Effector memory CD8-positive, alpha-beta T cell (primary cell): Measurements from ENCODE around the gene NUDT11.
"Not testable (repeated sequence)": the region's sequence is repeated elsewhere in the genome, so short reads cannot be mapped to it uniquely, and the experiment has no call there.

Experiments
- ATAC-seq: fragments of 150-1000 bp; cut with Tn5 transposase; replicated peaks from 2 replicates; pipeline ENCODE4 v1.10.0; 2021; ENCODE audit warnings: mild to moderate bottlenecking, moderate library complexity
- DNase-seq, 3 experiments: peaks; one replicate each; pipeline ENCODE4 v3.0.0; 2021
- H3K27ac Mint-ChIP-seq, 2 donors: one replicate each; pipeline ENCODE4 v1.8.0; 2022; ENCODE audit warnings: mild to moderate bottlenecking in 2 of 2, mixed read lengths in 2 of 2, moderate library complexity in 2 of 2
- H3K27me3 Mint-ChIP-seq, 2 donors: one replicate each; pipeline ENCODE4 v1.8.0; 2022; ENCODE audit warnings: mixed read lengths in 2 of 2
- H3K36me3 Mint-ChIP-seq: one replicate; pipeline ENCODE4 v1.8.0; 2022; ENCODE audit warnings: mild to moderate bottlenecking, moderate library complexity, mixed read lengths; ENCODE audit not compliant: insufficient read depth
- H3K4me1 Mint-ChIP-seq, 2 donors: one replicate each; pipeline ENCODE4 v1.8.0; 2022; ENCODE audit warnings: low read depth in 2 of 2, mixed read lengths in 2 of 2
- H3K4me3 Mint-ChIP-seq, 2 donors: one replicate each; pipeline ENCODE4 v1.8.0; 2022; ENCODE audit warnings: mild to moderate bottlenecking in 2 of 2, mixed read lengths in 2 of 2, moderate library complexity in 2 of 2
- H3K9me3 Mint-ChIP-seq, 2 donors: one replicate each; pipeline ENCODE4 v1.8.0; 2022; ENCODE audit warnings: mixed read lengths in 2 of 2
- total RNA-seq, 9 experiments: gene quantifications; one replicate each; lab custom pipeline; 2026; lab: John Stamatoyannopoulos, UW

The NUDT11 gene
- 0.49 to 5.0 (median 2.0) reads per million in 9 experiments for total RNA-seq

GRCh38 chrX:51496501-51497291 lies at the start of gene NUDT11:
NUDT11 (minus strand) TSS chrX:51496592; CDS start chrX:51496444, 148 bp downstream.
- DNase-seq: peak in 1 of 3 experiments; percentile 1
- peak within 1 kb of the TSS; percentile 83 to 86 for H3K4me3 Mint-ChIP-seq

DNA sequence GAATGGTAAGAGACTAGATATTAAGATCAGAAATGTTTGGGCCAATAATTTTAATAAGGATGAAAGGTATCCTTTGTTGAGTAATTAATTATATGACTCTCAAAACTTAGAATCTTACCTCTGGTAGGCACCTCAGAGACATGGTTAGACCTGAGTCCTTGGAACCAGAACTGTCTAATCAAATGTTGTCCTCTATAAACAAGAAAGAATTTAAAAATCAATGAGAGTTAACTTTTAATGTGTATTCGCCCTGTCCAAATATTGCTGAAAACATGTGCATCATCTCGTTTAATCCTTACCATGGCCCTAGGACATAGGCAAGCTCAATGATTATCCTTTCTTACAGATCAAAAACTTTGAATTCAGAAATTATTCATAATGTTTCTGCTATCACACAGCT lies 24.0 kb upstream of the NUDT11 start:
- Mint-ChIP-seq H3K27me3 (peaks cover 16 to 17% of the 10 kb centered on the region in 2 donors), H3K4me1 (no peaks in the 10 kb centered on the region), H3K9me3 (peaks cover 0 to under 1% of the 10 kb centered on the region in 2 donors), H3K27ac (no peak overlapping the region), H3K36me3 (no peaks in the 10 kb centered on the region), H3K4me3 (no peak overlapping the region)
- no peak for DNase-seq
- ATAC-seq: no peak

More at GRCh38 chrX:51496501-51497291, at the start of gene NUDT11:
- no peak within 1 kb of the TSS for H3K27ac Mint-ChIP-seq
- H3K9me3 Mint-ChIP-seq: no peaks in the 10 kb centered on the region
- H3K27me3 Mint-ChIP-seq: peaks cover 10 to 16% of the 10 kb centered on the region in 2 donors
- ATAC-seq: peak; percentile 58
- H3K36me3 Mint-ChIP-seq: no peaks in the 10 kb centered on the region
- peaks cover 4 to 5% of the 10 kb centered on the region in 2 donors for H3K4me1 Mint-ChIP-seq

DNA sequence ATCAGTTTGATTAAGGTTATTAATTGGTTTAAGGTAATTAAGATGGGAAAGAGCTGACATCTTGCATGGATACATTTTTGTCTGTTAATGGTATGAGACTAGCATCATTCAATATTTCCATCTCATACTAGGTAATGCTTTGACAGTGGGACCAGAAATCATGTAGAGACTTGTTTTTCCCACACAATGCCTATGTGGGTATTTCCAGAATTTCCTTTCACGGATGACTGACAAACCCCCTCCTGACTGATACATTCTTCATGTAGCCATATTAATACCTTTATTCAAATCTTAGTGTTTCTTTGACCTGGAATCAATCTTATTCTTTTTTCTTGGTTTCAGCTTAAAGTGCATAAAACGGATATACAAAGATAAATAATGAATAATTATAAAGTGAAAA lies 22.7 kb upstream of the NUDT11 start:
- not testable (repeated sequence) for H3K9me3 Mint-ChIP-seq, ATAC-seq, H3K4me1 Mint-ChIP-seq, DNase-seq, H3K27ac Mint-ChIP-seq, H3K4me3 Mint-ChIP-seq, H3K36me3 Mint-ChIP-seq
- peaks cover 10 to 17% of the 10 kb centered on the region in 2 donors for H3K27me3 Mint-ChIP-seq

- no peaks in the 10 kb centered on the region for H3K4me1 Mint-ChIP-seq
- no peak overlapping the region for H3K4me3 Mint-ChIP-seq
- DNase-seq (no peak), ATAC-seq (no peak)
- H3K27me3 Mint-ChIP-seq: peaks cover 0 to 7% of the 10 kb centered on the region in 2 donors
- H3K27ac Mint-ChIP-seq: no peak overlapping the region
- no peaks in the 10 kb centered on the region for H3K36me3 Mint-ChIP-seq
- H3K9me3 Mint-ChIP-seq: no peaks in the 10 kb centered on the region
Observed at GRCh38 chrX:51507551-51507950, 11.2 kb upstream of the NUDT11 start.

DNA sequence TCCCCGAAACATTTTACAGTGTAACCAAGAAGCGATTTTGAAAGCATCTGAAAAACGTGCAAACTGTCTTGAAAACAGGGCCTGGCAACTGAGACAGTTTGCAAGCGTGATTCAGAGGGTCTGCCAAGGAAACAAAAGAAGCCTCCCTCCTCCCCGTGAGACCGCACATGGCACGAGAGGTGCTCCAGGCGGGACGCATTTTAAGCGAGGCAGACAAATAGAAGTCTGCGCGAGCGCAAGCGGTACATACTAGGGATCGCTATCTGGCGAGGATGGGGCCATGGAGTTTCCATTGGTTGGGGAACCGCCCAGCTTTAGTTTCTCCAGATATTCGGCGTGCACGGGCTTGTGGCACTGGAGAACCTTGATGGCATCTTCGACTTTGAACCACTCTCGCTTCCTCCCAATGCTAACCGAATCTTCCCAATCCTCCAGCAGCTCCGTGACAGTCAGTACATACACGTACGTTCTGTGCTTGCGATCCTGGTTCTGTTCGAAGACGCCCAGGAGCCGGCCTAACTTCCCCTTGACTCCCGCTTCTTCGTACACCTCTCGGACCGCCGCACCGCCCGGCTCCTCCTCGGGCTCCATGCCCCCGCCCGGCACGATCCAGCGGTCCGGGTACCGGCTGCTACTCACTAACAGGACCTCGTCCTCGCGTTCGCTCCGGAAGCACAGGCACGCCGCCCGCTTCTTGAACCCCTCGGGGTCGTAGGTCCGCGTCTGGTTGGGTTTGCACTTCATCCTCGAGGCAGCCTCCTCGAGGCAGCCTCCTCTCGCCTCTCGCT lies 497 bp downstream of the NUDT11 start:
- DNase-seq, H3K36me3 Mint-ChIP-seq, ATAC-seq, H3K27ac Mint-ChIP-seq, H3K4me1 Mint-ChIP-seq, H3K9me3 Mint-ChIP-seq: not testable (repeated sequence)
- Mint-ChIP-seq H3K4me3 (peak overlapping the region; percentile 83 to 86), H3K27me3 (peaks cover 10 to 16% of the 10 kb centered on the region in 2 donors)

DNA sequence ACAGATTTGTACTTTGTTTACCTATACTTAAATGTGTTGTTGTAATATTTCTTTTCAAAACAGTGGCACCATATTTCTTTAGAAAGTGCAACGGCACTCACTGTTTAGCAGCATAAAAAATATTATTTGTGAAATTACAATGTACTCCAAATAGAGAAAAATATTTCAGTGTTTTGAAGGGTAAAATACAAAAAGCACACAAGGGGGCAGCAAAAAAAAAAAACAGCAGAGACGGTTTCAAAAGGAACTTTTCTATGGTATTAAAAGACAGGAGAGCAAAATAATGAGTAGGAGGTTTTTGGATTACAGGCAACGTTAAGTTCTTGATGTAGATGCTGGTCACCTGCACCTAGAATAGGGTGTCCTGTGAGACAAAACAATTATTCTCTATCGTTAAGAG lies 2.0 kb downstream of the NUDT11 start:
- H3K27ac Mint-ChIP-seq: no peak overlapping the region
- peaks cover 4 to 5% of the 10 kb centered on the region in 2 donors for H3K4me1 Mint-ChIP-seq
- DNase-seq: no peak
- no peak overlapping the region for H3K4me3 Mint-ChIP-seq
- no peaks in the 10 kb centered on the region for H3K36me3 Mint-ChIP-seq
- H3K27me3 Mint-ChIP-seq: peaks cover 10 to 16% of the 10 kb centered on the region in 2 donors
- H3K9me3 Mint-ChIP-seq: no peaks in the 10 kb centered on the region
- no peak for ATAC-seq

DNA sequence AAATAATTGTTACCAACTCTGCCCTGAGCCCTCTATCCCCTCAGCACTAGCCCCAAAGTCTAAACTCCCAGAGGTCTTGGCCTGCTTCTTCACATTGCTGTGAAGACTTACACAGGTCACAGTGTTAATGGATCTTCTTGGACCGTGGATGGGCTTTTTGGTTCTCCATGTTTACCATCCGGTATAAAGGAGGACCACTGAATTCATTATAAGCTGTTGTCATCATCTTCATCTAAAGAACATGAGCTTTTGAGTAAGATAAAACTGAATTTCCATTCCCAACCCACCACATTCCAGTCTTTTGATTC lies 8.5 kb downstream of the NUDT11 start:
- Mint-ChIP-seq H3K27ac (no peak overlapping the region), H3K4me1 (no peaks in the 10 kb centered on the region), H3K27me3 (no peaks in the 10 kb centered on the region), H3K36me3 (peaks cover 3% of the 10 kb centered on the region), H3K4me3 (no peak overlapping the region), H3K9me3 (no peaks in the 10 kb centered on the region)
- ATAC-seq: no peak
- no peak for DNase-seq

DNA sequence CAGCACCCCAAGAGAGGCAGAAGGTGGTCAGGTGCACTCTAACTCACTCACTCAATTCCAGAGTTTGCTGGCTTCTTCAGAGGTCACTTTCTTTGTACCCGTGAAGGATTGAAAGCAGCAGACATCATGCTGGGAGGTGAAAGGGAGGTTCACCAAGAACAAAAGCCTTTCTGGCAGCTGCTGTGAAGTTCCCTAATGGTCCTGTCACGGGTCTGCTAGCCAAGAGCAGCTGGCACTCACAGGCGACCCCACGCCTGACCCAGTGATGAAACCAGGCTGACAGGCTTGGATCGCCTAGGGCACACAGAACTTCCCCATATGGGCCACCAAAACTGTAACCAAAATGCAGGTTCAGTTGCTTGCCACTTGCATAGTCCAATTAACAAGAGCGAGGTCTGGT lies 11.8 kb downstream of the NUDT11 start:
- Mint-ChIP-seq H3K4me3 (no peak overlapping the region), H3K9me3 (no peaks in the 10 kb centered on the region), H3K4me1 (no peaks in the 10 kb centered on the region), H3K36me3 (peaks cover 3% of the 10 kb centered on the region), H3K27ac (no peak overlapping the region), H3K27me3 (no peaks in the 10 kb centered on the region)
- no peak for ATAC-seq
- DNase-seq: no peak

GRCh38 chrX:51482411-51482810 lies 14.0 kb downstream of the NUDT11 start:
- H3K27me3 Mint-ChIP-seq, H3K4me3 Mint-ChIP-seq, H3K27ac Mint-ChIP-seq, DNase-seq, H3K9me3 Mint-ChIP-seq, ATAC-seq, H3K4me1 Mint-ChIP-seq, H3K36me3 Mint-ChIP-seq: not testable (repeated sequence)

DNA sequence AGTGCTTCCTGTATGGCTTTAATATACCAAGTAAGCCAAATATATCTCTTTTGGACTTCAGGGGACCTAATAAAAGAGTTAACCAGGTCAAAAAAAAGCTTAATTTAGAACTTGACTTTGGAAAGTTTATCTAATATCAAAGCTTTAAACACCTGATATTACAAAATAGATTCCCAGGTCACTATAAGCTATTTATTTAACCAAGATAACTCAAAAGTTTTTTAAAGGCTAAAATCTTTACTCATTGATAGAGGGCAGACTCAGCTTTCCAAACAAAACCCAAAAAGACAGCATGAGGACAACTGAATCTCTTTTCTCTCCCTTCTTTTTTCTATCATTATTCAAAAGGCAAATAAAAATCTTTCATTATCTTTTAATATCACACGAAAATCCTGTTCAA lies 19.5 kb downstream of the NUDT11 start:
- ATAC-seq (no peak), DNase-seq (no peak)
- no peaks in the 10 kb centered on the region for H3K36me3 Mint-ChIP-seq
- H3K4me1 Mint-ChIP-seq: no peaks in the 10 kb centered on the region
- H3K27me3 Mint-ChIP-seq: no peaks in the 10 kb centered on the region
- H3K4me3 Mint-ChIP-seq: no peak overlapping the region
- no peak overlapping the region for H3K27ac Mint-ChIP-seq
- no peaks in the 10 kb centered on the region for H3K9me3 Mint-ChIP-seq

- Mint-ChIP-seq H3K27ac (no peak overlapping the region), H3K27me3 (no peaks in the 10 kb centered on the region), H3K36me3 (no peaks in the 10 kb centered on the region), H3K9me3 (no peaks in the 10 kb centered on the region), H3K4me1 (no peaks in the 10 kb centered on the region), H3K4me3 (no peak overlapping the region)
- ATAC-seq (no peak), DNase-seq (no peak)
Observed at GRCh38 chrX:51463322-51463721, 33.1 kb downstream of the NUDT11 start.

DNA sequence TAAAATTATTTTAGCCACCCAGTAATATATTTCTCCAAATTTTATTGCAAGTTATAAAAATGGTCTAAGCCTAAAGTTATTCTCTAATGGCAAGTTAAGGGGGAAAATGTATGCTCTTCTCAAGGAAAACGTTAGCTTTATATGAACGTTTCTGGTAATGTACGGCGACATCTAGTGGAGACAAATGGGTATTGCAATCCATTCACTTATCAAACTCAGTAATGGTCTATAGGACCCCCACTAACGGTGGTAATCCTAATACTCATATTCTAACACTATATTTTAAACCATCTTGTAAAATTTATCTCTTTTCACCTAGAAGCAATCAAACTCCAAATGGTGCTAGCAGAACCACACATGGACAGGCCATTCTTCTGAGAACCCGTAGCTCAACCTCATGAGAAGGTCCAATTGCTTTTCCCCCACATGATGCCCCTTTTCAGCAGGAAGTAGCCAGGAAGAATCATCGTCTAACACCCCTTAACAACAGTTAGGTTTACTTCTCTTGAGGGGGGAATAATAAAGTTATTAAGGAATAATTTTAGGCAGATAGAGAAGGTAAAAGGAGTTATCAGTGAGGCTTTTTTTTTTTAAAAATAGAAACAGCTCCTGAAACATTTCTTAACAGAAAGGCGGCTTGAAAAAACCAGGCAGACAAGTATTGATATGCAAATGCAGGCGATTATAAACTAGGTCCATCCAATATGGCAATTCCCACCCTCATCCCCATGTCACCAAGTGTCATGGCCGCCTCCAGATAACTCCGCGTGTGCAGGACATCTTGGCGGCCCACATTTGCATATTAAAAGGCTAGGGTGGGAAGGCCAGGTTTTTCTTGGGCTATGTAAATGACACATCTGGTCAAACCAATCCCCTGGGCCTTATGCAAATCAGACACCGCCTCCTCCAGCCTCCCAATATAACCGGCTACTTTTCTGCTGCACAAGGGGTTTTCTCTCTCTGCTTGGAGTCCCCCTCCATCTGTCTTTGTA lies 35.0 kb downstream of the NUDT11 start:
- no peaks in the 10 kb centered on the region for H3K9me3 Mint-ChIP-seq
- peak in 2 of 3 experiments; percentile 2 to 10 for DNase-seq
- H3K27me3 Mint-ChIP-seq: no peaks in the 10 kb centered on the region
- H3K4me3 Mint-ChIP-seq: no peak overlapping the region
- ATAC-seq: no peak
- H3K36me3 Mint-ChIP-seq: no peaks in the 10 kb centered on the region
- H3K27ac Mint-ChIP-seq: no peak overlapping the region
- no peaks in the 10 kb centered on the region for H3K4me1 Mint-ChIP-seq

DNA sequence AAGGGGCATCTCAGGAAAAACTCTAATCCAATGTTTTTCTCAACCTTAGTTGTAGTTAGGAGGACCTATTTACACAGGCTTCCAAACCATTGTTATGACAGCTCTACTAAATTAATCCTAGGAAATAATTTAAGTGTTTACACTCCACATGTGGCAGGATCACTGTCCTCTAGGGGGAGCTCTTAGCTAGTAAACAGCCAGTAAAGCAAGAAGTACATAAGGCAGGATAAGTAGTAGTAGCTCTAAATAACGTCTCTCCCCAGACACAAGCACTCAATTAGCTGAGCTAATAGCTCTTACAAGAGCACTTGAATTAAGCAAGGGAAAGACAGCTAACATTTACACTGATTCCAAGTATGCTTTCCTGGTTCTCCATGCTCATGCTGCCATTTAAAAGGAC lies 37.3 kb downstream of the NUDT11 start:
- Mint-ChIP-seq H3K9me3 (no peaks in the 10 kb centered on the region), H3K27me3 (peaks cover 0 to 2% of the 10 kb centered on the region in 2 donors), H3K4me1 (no peaks in the 10 kb centered on the region), H3K36me3 (no peaks in the 10 kb centered on the region), H3K4me3 (no peak overlapping the region), H3K27ac (no peak overlapping the region)
- DNase-seq (no peak), ATAC-seq (no peak)
